NCI-H510A (cell line): ENCODE measurements around the gene RHBDL1.
"Not testable (repeated sequence)": the region's sequence is repeated elsewhere in the genome, so short reads cannot be mapped to it uniquely, and the experiment has no call there.

Source experiments
- DNase-seq: peaks from one replicate; lab custom pipeline; 2025; lab: John Stamatoyannopoulos, UW

Gene RHBDL1

DNA sequence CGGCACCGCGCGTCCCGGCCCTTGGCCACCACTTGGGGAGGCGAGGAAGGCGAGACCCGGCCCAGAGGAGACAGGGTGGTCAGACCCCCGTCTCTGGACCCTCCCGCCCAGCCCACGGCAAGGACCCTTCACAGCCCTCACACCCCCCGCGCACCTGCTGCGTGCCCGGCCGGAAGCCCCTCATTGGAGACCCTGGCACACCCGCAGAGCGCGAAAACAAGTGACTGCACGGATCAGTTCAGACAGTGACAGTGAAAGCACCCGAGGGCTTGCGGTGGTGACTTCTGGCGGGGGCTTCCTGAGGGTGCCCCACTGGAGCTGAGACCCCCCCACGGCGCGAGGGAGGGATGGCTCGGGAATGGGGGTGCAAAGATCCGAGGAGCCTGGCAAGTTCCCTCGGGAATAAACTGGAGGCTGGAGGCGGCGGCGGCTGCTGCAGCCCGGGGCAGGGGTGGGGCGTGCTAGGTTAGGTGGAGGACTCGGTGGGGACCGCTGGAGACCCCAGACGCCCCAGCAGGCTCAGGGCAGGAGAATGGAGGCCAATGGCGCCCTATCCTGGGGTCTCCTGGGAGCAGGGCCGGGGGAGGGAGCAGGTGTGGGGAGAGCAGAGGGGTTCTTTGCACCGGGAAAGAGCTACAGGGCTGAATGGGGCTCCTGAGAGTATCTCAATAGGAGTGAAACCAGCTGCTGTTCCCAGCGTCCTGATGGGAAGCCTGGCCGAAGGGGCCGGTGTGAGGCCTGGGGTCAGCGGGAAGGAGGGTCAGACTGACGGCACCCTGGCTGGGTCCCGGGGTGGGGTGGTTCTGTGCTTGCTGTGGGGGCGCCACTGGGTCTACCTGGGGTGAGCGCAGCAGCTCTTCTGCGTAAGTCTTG, 31.0 kb downstream of the RHBDL1 start:
- no peak for DNase-seq

DNA sequence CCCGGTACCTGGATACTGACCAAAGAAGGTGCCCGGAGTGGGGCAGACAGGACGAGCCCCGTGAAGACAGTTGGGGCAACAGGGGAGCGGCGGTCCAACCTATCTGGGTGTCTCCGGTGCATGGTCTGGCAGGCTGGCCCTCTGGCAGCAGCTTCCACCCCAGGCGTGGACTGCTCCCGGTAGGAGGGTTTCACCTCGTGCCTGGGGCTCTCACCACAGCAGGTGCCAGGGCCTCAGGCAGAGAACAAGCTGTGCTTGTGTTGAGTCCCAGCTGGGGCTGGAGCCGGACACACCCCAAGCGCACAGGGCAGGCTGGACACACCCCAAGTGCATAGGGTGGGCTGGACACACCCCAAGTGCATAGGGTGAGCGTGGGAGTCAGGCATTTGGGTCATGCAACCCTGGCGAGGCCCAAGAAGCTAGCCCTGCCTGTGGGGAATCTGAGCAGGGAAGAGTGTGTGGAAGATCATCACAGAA, 31.6 kb downstream of the RHBDL1 start:
- DNase-seq: no peak

DNA sequence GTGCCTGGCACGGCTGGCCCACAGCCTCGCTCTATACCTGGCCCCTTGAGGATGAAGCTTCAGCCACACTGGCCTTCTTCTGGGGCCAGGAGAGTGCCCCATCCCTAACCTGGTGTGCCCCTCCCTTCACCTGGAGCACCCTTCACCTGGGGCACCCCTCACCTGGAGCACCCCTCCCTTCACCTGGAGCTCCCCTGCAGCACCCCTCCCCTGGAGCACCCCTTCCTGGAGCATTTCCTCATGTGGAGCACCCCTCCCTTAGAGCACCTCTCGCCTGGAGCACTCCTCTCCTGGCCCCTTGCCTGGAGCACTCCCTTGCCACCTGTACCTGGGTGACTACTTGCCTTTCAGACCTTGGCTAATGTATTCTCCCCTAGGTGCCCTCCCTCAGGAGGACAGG, 32.5 kb downstream of the RHBDL1 start:
- no peak for DNase-seq

GRCh38 chr16:708959-709358, 33.5 kb downstream of the RHBDL1 start:
- no peak for DNase-seq

GRCh38 chr16:709566-710499, 34.4 kb downstream of the RHBDL1 start:
- no peak for DNase-seq

DNA sequence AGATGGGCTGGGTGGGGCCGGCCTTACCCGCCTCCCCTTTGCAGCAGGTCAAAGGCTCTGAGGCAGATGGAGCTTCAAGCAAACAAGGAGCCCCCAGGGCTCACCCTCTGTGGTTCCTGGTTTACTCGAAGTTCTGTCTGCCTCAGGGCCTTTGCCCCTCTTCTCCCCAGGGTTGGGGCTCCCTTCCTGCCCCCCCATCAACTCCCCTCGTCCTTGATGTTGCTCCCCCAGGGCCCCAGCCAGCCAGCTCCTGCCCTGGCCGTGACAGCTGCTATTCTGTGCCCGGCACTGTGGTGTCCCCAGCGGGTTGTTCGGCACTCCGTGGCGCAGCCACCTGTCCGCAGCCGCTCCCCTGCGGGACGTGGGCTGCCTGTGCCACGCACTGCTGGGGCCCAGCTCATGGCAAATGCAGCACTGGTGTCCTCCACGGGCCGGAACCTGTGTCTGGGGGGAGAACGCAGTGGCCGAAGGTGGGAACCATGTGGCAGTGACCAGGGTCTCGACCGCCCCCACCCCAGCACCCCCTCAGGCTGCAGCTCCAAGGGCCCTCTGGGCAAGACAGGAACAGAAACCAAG, 35.1 kb downstream of the RHBDL1 start:
- no peak for DNase-seq

DNA sequence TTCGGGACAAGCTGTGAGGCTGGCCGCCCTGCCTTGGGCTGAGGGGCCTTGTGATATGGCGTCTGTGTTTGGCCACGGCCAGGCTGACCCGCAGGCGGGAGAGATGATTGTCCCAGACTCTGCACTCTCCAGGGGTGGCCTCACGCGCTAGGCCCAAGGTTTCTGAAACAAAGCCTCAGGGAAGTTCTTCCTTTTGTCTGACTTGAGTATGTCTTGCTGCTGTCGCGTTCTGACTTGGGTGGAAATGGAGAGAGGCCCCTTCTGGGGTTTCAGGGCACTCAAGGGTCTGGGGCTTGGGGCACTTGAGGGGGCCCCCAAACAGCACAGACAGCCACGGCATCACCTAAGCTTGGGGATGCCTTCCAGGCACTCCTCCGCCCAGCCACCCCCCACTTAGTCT, 35.6 kb downstream of the RHBDL1 start:
- DNase-seq: no peak

DNA sequence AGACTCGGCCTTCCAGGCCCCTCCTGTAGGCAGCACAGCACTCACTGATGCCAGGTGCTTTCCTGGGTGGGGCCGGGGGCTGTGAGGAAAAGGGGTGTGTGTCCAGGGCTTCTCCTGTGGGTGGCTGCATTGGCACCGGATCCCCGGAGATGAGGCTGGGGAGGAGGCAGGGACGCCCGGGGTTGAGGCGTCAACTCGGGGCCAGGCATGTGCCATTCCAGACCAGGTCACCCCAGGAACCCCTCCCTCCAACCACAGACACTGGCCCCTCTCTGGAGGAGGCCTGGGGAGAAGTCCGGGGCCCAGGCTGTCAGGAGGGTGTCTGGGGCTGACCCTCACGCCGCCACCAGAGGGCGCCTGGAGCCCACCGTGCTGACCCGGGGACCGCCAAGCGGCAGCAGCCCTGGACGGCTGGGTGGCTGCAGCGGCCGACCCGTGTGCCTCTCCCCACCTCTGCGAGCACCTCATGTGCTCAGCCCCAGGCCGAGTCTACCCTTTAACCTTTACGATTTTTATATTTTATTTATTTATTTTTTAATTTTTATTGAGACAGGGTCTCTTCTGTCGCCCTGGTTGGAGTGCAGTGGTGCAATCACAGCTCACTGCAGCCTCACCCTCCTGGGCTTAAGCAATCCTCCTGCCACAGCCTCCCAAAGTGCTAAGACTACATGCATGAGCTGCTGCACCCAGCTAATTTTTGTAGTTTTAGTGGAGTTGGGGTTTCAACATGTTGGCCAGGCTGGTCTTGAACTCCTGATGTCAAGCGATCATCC, 36.3 kb downstream of the RHBDL1 start:
- no peak for DNase-seq

- DNase-seq: not testable (repeated sequence)
Observed at GRCh38 chr16:712740-713250, 37.3 kb downstream of the RHBDL1 start.

DNA sequence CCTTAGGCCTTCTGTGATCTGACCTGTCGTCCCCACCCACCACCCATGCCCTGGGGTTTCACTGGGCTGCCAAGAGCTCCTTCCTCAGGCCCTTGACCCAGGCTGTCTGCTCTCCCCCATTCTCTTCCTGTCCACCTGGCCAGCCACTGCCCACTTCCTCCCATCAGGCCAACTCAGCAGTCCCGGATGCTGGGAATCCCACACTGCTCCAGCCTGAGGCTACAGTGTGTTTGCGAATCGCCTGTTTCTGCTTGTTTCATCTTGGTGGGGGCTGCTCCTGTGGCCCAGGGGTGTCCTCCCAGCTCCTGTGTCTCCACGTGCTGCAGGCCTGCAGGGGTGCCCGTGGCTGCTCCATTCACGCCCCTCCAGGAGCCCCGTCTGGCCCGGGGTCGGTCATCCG, 38.6 kb downstream of the RHBDL1 start:
- no peak for DNase-seq

DNA sequence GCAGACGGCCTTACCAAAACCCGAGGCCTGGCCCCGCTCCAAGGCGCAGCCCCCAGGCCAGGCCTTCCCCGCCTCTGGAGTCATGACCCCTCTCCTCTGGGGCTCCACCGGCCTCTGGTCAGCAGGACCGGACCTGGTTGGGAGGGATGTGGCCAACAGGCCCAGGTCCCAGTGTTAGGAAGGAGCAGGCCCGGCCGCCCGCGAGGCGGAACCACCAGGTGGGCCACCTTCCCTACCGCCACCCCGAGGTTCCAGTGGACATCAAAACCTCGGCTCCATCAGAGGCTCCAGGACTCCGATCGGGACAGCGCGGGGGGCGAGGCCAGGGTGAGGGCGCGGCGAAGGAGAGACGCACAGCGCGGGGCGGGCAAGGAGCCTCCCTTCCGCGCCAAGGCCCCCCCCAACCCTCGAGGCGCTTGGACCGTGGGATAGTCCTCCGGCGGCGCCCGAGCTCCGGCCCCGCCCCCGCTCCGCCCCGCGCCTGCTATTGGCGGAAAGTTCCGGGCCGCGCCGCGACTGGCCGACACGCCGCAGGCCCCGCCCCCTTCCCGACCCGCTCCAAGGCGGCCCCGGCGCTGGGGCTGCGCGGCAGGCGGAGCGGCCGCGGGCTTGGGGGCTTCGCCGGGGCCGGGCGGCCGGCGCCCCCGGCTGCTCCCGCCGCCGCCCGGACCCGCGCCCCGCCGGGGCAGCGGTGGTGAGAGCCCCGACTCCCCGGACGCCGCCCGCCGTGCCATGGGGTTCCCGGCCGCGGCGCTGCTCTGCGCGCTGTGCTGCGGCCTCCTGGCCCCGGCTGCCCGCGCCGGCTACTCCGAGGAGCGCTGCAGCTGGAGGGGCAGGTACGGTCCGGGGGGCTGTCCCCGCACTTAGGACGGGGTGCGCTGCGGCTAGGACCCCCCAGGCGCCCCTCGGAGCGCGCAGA, 39.3 kb downstream of the RHBDL1 start, which contains the start of gene METRN:
TSS of gene METRN (plus strand) at position 561 of the 919 bp plus-strand sequence. CDS start at position 733, 172 bp downstream.
- peak; percentile 33 for DNase-seq

- DNase-seq: no peak
Observed at GRCh38 chr16:715477-716199, 40.2 kb downstream of the RHBDL1 start.

- DNase-seq: no peak
Observed at GRCh38 chr16:716200-716568, 40.7 kb downstream of the RHBDL1 start.

DNA sequence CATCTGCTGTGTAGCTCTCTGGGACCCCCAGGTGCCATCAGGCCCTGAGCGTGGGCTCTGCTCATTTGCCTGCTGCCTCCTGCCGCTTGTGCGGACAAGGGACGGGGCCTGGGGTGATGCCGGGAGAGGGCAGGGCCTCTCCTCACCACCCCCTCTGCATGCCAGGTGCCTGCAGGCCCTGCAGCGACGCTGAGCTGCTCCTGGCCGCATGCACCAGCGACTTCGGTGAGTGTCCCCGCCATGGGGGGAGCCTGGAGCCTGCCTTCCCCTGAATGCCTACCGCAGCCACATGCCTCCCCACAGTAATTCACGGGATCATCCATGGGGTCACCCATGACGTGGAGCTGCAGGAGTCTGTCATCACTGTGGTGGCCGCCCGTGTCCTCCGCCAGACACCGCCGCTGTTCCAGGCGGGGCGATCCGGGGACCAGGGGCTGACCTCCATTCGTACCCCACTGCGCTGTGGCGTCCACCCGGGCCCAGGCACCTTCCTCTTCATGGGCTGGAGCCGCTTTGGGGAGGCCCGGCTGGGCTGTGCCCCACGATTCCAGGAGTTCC, 41.4 kb downstream of the RHBDL1 start:
- DNase-seq: no peak

DNA sequence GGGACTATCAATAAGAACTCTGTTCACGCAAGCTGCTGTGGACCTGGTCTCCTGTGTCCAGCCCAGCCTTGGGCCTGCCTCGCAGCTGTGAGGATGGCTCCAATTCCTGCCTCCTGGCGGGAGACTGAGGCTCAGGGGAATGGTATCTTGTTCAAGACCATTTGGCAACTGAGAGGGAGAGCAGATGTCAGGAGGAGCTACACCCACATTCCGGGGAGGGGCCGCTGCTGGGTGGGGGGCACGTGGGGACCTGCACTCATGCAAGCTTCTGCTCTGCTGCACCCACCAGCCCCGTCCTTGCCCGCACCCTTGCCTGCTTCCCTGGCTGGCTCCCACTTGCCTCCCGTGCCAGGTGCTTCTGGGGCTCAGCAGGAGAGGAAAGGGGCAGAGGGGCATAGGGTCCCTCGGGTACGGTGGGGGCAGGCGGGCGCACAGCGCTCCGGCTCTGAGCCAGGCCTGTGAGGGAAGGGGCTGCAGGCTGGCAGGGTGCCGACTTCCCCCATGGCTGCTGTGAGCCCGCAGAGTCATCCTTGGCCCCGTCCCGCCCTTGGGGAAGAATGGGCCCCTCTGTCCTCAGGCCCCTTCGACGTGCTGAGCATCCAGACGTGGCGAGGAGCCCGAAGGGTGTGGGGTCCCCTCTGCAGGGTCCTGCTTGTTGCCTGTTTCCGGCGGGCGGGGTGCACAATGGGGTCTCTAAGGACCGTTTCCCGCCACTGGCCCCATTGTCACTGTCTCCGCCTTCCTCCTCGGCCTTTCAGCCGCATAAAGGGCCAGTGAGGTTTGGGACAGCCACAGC, 42.2 kb downstream of the RHBDL1 start:
- DNase-seq: no peak

DNA sequence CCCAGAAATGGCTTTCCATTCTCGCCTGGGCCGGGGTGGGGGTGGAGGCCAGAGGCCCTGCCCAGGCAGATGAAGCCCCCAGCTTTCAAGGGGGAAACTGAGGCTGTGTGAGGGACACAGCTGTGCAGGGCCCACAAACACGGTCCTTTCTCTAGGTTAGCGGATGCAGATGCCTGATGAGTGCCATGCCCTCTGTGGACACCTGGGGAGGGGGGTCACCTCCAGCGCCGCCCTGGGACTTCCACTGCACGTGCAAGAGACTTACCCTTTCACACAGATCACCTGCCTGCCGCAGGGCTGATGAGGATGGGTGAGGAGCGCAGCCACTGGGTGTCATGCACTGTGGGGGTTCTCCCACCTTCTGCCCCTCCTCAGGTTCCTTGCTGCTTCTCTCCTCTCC, 42.9 kb downstream of the RHBDL1 start:
- DNase-seq: no peak

- no peak for DNase-seq
Observed at GRCh38 chr16:718922-719321, 43.5 kb downstream of the RHBDL1 start.

DNA sequence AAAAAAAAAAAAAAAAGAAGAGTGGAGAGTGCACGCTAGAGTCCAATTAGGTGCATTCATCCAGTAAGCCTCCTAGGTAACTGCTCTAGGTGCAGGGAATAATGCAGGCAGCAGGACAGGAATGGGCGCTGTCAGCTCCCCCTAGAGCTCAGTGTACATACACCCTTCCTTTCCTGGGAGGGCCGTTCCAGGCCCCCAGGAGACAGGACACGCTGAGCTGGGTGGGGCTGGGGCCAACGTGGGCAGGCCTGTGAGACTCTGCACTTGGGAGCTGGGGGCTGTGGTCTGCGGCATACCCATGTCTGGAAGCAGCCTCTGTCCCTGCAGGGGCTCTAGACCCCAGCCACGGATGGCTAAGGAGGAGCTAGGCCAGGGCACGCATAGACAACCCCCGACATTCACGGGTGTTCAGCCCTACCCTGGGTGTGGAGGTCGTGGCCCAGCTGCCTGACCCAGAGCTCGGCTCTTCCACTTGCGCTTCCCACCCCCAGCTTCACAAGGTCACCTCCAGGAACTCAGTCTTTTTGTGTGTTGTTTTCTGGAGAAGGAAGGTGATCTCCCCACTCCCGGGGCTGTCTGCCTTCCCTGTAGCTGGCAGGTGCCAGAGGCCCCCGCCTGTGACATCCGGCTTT, 44.5 kb downstream of the RHBDL1 start:
- DNase-seq: no peak
